Calu3 (cell line): ENCODE measurements around the gene GLIPR1L2. TPM values are rescaled to one million over a fixed set of nuclear protein-coding genes. Genes with fewer than 3 reads are reported as not detected.
A peak's percentile ranks its signal among the peaks of the same experiment; 100 is the strongest.

Experiments
- BruUV-seq: library from RNA; stranded (reverse); fragments of 400-500 nt; replicated peaks from 2 replicates; lab custom pipeline; 2021; lab: Mats Ljungman, UMichigan
- CTCF ChIA-PET: fragments of 300-600 bp; sonication (Branson Sonifier 250); formaldehyde crosslinking; loops from one replicate; lab custom pipeline; 2022; ENCODE audit warnings: antibody characterized with exemption; lab: Charles Lee
- DNase-seq: peaks from one replicate; pipeline ENCODE4 v3.0.0; 2022
- H3K27ac Mint-ChIP-seq: one replicate; pipeline ENCODE4 v1.8.0; 2022; ENCODE audit warnings: mixed read lengths; ENCODE audit not compliant: unreplicated experiment
- H3K27me3 Mint-ChIP-seq: one replicate; pipeline ENCODE4 v1.8.0; 2022; ENCODE audit warnings: mixed read lengths; ENCODE audit not compliant: unreplicated experiment
- H3K36me3 Mint-ChIP-seq: one replicate; pipeline ENCODE4 v1.8.0; 2022; ENCODE audit warnings: mild to moderate bottlenecking, moderate library complexity, mixed read lengths; ENCODE audit not compliant: insufficient read depth, unreplicated experiment
- H3K4me1 Mint-ChIP-seq: one replicate; pipeline ENCODE4 v1.8.0; 2022; ENCODE audit warnings: mild to moderate bottlenecking, low read depth, mixed read lengths; ENCODE audit not compliant: unreplicated experiment
- H3K4me3 Mint-ChIP-seq: one replicate; pipeline ENCODE4 v1.8.0; 2022; ENCODE audit warnings: mild to moderate bottlenecking, low read depth, moderate library complexity, mixed read lengths; ENCODE audit not compliant: unreplicated experiment
- H3K9me3 Mint-ChIP-seq: one replicate; pipeline ENCODE4 v1.8.0; 2022; ENCODE audit warnings: low read depth, mixed read lengths; ENCODE audit not compliant: unreplicated experiment
- CTCF ChIP-seq: fragments of 200-600 bp; IDR thresholded peaks from one replicate; pipeline ENCODE4 v1.8.0; 2022; ENCODE audit warnings: antibody characterized with exemption; ENCODE audit not compliant: unreplicated experiment
- intact Hi-C: fragments of 100-400 bp; cut with micrococcal nuclease; formaldehyde crosslinking; loops from one replicate; pipeline ENCODE4 v1.10.0; 2022; ENCODE audit not compliant: unreplicated experiment
- total RNA-seq: library from RNA; stranded (reverse); gene quantifications from 2 replicates; pipeline ENCODE4 v1.2.3, GENCODE V29; 2022

The GLIPR1L2 gene
- total RNA-seq, 1 experiment from 2014 or later = 0.76 TPM

- DNase-seq = peak; percentile 55
- Mint-ChIP-seq H3K27me3 (no peaks in the 10 kb centered on the region), H3K9me3 (no peaks in the 10 kb centered on the region), H3K27ac (peak within 1 kb of the TSS; percentile 83), H3K36me3 (peaks cover 25% of the 10 kb centered on the region), H3K4me3 (peak within 1 kb of the TSS; percentile 29), H3K4me1 (peaks cover 39% of the 10 kb centered on the region)
- CTCF ChIA-PET = interaction anchor here (0.6 to 2.6 kb wide), 8 partner anchors 10 to 151 kb away, joined by 3 to 36 read pairs (median 4); partner anchors contain the start of genes CAPS2, GLIPR1L1 and GLIPR1L2
- no peak for TF ChIP-seq CTCF
- no TSS peak for BruUV-seq
- intact Hi-C loops = loop anchor here (2.0 kb wide), 3 partner anchors 22 to 146 kb away; partner anchors contain the start of genes GLIPR1L1 and GLIPR1L2
Measured at GRCh38 chr12:75480469-75480949, 89.6 kb downstream of the GLIPR1L2 start, which contains the start of gene GLIPR1. TSS of gene GLIPR1 (plus strand) at chr12:75480755. CDS start at chr12:75480881, 126 bp downstream.

DNA sequence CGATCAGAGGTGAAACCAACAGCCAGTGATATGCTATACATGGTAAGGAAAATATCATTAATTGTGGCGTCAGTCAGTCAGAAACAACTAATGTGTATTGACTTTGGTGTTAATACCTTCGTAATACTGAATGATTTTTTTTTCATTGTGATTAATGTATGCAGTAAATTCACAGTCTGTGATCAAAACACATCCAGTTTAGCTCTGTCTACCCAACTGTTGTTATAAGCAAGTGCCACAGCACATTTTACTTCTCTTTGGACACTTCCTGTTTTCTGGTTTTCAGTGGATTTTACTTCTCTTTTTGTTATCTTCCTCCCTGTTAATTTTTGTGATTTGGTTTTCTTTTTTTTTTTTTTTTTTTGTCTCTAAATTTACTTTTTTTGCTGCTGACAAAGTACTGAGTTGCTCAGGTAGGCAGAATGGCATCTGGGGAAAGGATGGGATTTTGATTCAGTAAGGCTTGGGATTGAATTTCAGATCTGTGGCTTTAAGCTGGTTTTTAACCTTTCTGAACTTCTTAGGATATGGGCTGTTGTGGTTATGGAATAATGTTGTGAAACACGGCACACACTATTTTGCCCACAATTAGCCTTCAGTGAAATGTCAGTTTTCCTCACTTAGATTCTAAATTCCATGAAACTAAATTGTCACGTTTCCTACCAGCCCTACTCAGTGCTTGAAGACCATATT lies 90.3 kb downstream of the GLIPR1L2 start:
- no peak for DNase-seq
- Mint-ChIP-seq H3K36me3 (peaks cover 25% of the 10 kb centered on the region), H3K9me3 (no peaks in the 10 kb centered on the region), H3K4me3 (peak overlapping the region; percentile 29), H3K27me3 (no peaks in the 10 kb centered on the region), H3K27ac (peak overlapping the region; percentile 83), H3K4me1 (peaks cover 39% of the 10 kb centered on the region)
- TF ChIP-seq CTCF = no peak
- TSS peak; percentile 78 for BruUV-seq
- intact Hi-C loops = loop anchor here (2.0 kb wide), 3 partner anchors 22 to 146 kb away; partner anchors contain the start of genes GLIPR1L1 and GLIPR1L2
- CTCF ChIA-PET = interaction anchor here (1.0 to 2.6 kb wide), 7 partner anchors 10 to 151 kb away, joined by 3 to 36 read pairs (median 4); partner anchors contain the start of genes CAPS2, GLIPR1L1 and GLIPR1L2

DNA sequence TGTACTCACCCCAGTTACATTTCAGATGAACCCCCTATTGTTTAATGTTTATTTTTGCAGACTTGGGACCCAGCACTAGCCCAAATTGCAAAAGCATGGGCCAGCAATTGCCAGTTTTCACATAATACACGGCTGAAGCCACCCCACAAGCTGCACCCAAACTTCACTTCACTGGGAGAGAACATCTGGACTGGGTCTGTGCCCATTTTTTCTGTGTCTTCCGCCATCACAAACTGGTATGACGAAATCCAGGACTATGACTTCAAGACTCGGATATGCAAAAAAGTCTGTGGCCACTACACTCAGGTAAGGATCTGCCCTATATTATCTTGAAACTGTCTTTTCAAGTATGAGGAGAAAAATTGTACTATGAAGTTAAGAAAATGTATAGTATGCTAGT lies 90.9 kb downstream of the GLIPR1L2 start:
- peak overlapping the region; percentile 29 for H3K4me3 Mint-ChIP-seq
- H3K27ac Mint-ChIP-seq = peak overlapping the region; percentile 83
- no peak for TF ChIP-seq CTCF
- no peaks in the 10 kb centered on the region for H3K9me3 Mint-ChIP-seq
- BruUV-seq = no TSS peak
- peaks cover 39% of the 10 kb centered on the region for H3K4me1 Mint-ChIP-seq
- CTCF ChIA-PET = interaction anchor here (1.3 kb wide), 1 partner anchor 21 kb away, joined by 3 read pairs; no protein-coding TSS in a partner anchor
- no peaks in the 10 kb centered on the region for H3K27me3 Mint-ChIP-seq
- no peak for DNase-seq
- intact Hi-C loops = loop anchor here (2.0 kb wide), 3 partner anchors 23 to 147 kb away; partner anchors contain the start of genes GLIPR1L1 and GLIPR1L2
- peaks cover 25% of the 10 kb centered on the region for H3K36me3 Mint-ChIP-seq

Other genes with a start within 250 kb of the GLIPR1L2 start
- gene KCNC2, start 181.2 kb upstream of the GLIPR1L2 start, total RNA-seq = not detected in 2 replicates
- gene CAPS2, start 60.8 kb upstream of the GLIPR1L2 start, total RNA-seq = 11.8 and 12.1 TPM in 2 replicates
- not detected in 2 replicates for gene GLIPR1L1, start 56.4 kb upstream of the GLIPR1L2 start, total RNA-seq
- gene GLIPR1, start 89.7 kb downstream of the GLIPR1L2 start, total RNA-seq = 27.7 and 38.5 TPM in 2 replicates
- gene KRR1, start 120.5 kb downstream of the GLIPR1L2 start, total RNA-seq = 110 and 114 TPM in 2 replicates